SH-SY5Y (cell line): ENCODE results near the gene C14orf119.

Experiments used
- GATA2 ChIP-seq: IDR thresholded peaks from 2 replicates; pipeline ENCODE4 v1.6.1; 2011; ENCODE audit warnings: mild to moderate bottlenecking, low read depth, low read length
- GATA3 ChIP-seq: IDR thresholded peaks from 2 replicates; pipeline ENCODE4 v1.6.1; 2011; ENCODE audit warnings: low read depth, mild to moderate bottlenecking, low read length, moderate library complexity

C14orf119 gene

DNA sequence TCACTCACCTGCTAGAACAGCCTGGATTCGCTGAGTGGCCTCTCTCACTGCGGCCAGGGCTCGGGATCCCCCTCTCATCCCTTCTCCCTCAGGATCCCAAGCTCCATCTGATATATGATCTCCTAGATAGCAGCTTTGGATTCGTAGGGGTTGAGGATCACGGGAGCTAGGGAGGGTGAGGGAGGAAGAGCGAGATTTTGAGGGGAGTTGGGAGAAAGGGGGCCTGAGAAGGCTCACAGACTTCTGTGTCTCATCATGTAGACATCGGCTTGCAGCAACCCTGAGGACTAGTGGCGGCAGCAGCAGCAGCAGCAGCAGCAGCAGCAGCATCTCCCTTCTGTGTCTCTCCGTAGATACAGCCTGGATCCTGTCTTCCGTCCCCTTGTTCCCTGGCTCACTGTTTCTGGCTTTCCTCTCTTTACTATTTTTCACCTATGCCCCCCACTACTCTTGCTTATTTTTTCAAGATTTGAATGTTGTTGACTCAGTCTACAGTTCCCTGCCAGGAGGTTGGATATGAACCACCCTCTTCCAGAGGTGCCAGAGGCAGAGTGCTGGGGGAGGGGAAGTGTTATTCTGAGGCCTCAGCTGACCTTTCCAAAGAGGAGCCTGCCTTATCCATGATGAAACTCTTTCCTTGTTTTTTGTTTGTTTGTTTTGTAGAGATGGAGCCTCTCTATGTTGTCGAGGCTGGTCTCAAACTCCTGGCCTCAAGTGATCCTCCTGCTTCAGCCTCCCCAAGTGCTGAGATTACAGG lies 9.5 kb downstream of the C14orf119 start, which contains the start of gene CIROP:
Gene CIROP, minus strand, starts transcription at position 399 of the 757 bp plus-strand sequence. Its CDS starts 69 bp downstream, at position 330.
- TF ChIP-seq GATA3, result no peak
- TF ChIP-seq GATA2, result no peak

DNA sequence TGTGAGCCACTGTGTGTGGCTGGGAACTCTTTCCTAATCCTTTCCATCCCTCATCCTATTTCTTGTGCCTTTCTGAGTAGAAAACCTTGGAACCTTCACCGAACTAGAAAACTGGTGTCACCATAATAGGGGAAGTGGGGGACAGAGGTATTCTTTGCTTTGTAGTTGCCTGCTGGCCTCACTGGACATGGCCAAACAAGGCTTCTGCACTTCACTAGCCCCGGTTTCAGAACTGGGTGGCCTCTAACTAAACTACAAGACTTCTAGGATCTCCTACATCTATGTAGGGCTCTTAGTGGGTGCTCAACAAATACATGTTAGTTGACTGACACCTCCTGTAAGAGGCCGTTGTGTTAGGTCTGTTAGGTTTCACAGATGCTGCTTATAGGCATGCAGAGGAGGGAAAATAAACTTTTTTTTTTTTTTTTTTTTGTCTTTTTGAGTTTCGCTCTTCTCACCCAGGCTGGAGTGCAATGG lies 10.1 kb downstream of the C14orf119 start:
- TF ChIP-seq GATA2, result no peak
- TF ChIP-seq GATA3, result no peak

DNA sequence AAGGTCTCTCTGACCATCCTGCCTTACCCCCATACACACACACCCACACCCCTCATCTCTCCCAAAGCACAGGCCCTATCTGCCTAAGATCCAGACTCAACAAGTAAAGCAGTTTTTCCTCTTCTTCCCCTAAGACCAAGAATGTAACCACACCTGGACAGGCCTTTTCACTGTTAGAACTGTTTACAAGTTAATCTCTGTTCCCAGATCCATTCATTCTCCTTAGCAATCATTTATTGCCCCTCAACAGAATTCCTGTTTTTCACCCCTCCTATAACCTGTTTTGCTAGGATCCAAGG lies 11.4 kb downstream of the C14orf119 start:
- TF ChIP-seq GATA3 (no peak), GATA2 (no peak)

DNA sequence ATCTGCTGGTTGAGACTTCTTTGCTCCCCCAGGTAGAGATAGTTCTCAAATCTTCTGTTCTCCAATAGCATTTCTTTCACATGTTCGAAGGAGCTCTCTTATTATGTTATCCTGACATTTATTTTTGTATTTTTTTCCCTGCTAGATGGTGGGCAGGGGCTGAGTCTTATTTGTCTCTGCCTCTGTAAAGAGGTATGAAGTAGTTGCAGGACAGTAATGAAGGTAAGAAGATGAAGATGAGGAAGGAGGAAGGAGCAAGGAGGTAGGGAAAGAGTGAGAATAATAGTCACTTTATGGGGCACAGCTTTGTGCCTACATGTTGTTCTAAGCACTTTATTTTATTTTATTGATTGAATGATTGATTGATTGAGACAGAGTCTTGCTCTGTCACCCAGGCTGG lies 14.5 kb downstream of the C14orf119 start:
- no peak for TF ChIP-seq GATA2
- TF ChIP-seq GATA3, result no peak

DNA sequence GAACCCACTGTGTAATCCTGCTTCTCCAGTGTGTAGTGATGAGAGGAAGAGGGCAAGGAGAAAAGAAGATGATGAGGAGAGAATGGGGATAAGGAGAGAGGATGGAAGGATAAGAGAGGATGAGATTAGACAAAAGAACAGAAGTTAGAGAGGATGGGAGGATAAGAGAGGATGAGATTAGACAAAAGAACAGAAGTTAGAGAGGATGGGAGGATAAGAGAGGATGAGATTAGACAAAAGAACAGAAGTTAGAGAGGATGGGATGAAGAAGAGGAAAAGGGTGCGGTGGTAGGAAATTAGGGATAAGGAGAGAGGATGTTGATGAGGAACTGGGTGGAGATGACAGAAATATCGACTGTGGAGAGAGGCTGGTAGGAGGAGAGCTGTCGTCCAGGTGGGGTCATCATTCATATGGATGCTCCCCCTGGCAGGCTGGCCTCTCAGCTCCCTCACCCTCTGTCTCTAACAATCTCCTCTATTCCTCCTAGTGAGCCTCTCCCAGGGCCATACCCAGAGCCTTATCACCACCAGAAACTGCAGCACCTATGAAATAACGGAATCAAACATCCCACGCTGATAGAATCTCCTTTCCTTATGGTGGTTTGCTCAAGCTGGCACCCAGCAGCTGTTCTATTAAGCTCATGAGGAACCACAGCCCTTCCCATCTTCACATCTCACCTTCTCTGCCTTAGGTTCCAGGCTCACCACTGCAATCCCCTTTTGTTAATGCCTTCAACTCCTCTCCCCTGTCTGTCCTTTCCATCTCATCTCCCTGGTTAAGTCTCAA lies 15.5 kb downstream of the C14orf119 start:
- no peak for TF ChIP-seq GATA3

DNA sequence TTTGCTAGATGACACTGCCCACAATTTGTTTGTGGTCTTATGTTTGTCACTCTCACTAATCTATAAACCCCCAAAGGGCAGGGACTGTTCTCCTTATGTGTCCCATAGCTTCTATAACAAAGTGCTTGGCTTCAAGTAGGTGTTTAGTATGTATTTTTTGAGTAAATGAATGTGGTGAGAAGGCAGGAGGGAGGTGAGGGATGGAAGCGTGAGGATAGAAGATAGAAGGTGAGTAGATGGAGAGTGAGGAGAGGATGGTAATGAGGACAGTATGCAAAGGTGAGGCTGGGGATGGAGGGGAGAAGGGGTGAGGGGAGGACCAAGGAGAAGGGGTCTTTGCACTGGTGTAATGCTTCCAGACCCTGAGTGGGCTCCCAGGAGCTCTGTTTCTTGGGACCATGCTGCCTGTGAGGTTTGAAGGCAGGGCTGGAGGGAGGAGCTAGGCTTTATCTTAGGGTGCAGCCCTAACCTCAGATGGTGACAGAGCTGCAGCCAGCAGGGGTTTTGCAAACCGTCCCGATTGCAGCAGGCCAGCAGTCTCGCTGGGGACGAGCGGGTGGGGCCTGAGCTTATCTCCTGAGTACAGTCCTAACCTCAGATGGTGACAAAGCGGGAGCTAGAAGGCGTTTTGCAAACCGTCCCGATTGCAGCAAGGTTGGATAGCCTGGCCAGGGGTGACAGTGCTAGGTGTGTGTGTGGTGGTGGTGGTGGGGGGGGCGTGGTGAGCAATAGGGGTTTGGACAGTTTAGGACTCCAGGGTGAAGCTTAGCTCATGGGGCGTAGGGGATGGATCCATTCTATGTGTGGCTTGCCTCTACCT lies 17.3 kb downstream of the C14orf119 start:
- TF ChIP-seq GATA3 (no peak), GATA2 (no peak)

DNA sequence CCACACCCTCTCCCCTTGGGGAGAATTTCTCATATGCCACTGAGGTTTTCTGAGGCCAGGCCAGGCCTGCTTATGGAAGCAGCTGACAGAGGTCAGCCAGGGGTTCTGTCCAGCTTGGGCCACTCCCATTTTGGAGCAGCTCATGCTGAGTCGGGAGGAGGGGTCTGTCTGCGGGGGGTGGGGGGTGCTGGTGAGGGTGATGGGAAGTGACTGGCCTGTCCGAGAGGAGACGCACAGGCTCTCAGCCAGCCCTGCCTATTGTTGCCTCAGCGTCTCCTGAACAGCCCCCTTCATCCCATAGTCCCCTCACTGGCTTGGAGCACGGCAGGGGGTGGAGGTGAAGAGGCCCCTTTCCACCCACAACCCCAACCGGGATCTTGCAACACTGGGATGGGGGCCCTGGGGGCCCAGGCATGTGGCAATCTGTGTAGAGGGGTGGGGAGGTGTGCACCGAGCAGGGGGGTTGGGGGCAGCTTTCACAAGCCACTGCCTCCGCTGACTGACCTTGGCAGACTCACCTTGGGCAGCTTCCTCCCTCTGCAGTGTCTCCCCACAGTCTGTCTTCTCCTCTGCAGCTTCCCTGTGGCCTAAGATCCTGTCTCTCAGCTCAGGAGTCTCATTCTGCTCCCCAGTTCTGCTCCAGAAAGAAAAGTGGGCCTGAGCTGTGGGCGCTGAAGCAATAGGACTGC lies 18.3 kb downstream of the C14orf119 start:
- TF ChIP-seq GATA2 (no peak), GATA3 (no peak)

DNA sequence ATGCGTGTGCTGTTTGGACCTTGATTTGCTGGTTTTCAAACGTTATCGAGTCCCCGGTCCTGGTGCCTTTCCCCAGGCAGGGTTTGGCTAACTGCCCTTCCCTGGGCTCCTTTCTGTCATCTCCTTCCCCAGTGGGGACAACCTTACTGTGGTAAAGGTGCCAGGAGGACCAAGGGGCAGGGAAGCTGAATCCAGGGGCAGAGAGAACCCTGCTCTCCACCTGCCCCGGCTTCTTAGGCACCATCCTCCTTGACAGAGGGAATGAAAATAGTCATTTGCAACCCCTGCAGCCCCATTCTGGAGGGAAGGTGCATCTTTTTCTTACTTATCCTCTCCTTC lies 18.8 kb downstream of the C14orf119 start:
- TF ChIP-seq GATA2 (no peak), GATA3 (no peak)

DNA sequence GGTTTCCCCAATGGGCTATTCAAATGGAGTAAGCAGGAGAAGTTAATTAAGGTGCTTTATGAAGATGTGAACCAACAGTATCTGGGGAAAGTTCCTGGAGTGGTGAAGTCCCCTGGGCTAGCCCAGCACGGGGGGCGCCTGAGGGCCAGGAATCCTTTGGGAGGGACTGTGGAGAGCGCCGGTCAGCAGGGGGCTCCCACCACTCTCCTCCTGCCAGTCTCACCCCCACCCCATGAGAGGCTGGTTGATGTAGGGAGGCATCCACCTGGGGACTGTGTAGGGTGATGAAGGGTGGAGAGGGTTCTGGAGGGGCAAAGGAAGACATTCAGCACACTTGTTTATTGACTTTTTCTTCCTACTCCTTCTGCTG lies 19.3 kb downstream of the C14orf119 start:
- no peak for TF ChIP-seq GATA3
- TF ChIP-seq GATA2, result no peak

DNA sequence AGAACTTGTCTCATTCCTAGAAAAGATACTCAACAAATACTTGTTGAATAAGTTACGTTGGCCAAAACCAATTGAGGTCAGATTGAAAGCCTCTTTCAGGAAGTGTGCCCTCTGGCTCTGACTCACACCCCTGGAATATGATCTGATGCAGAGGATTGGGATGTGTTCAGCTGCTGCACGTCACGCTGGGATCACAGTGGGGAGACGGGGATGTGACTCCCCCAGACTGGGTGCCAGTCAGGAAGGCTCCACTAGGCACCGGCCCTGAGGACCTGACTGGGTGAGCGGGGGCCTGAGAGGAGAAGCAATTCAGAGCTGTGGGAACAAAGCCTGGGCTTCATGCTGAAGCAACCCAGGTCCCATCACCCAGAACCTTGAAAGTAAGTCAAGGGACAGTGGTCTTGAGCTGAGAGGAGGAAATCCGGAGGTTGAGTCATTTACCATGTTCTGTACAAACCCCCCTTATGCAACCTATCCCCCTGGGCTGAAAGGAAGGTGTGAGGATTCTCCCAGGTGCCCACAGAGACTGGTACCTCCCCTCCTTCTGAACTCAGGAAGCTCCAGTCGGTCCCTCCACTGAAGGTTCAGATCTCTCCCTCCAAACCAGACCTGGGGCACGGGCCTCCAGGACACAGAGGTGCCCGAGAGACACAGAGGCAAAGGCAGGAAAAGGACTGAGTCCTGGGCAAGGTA lies 19.9 kb downstream of the C14orf119 start:
- TF ChIP-seq GATA2 (no peak), GATA3 (no peak)

DNA sequence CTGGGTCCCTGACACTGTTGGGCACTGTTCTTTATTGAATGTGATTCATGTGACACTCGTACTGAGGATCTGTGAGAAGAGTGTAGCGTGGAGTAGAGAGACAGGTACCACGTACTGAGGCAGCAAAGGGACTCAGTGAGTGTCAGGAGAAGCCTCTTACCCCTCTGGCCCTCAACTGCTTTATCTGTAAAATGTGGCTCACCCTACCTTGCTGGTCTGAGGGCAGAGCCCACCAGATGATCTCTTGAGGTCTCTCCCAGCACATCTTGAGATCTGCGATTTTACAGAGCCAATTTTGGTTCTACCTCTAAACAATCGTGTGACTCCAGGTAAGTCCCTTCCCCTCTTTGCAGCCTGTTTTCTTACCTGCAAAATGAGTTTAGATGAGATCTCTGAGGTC lies 20.6 kb downstream of the C14orf119 start:
- TF ChIP-seq GATA3 (no peak), GATA2 (no peak)

DNA sequence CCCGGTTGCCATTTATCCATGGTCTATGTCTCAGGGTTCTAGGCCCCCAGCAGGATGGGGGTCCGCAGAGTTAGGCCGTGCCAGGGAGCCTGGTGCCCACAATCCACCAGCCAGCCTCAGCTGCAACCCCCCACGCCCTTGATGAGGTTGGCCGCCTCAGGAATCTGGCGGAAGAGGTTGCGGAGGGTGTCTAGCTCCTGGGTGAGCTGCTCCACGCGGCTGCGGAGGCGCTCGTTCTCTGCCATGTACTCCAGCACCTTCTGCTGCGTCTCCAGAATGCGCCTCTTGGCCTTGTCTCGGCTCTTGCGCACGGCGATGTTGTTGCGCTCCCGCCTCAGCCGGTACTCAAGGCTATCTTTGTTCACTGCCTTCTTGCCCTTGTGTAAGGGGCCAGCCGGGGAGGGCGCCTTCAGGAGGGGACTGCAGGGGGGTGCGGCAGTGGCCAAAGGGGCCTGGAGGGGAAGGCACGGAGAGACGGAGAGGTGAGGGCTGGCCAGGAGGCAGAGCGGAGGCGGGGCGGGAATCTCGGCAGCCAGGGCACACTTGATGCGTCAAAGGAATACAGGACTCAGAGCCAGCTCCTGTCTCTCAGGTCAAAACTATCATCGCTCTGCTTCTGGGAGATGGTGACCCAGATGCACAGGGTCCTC lies 22.2 kb downstream of the C14orf119 start:
- TF ChIP-seq GATA2, result no peak
- TF ChIP-seq GATA3, result no peak

DNA sequence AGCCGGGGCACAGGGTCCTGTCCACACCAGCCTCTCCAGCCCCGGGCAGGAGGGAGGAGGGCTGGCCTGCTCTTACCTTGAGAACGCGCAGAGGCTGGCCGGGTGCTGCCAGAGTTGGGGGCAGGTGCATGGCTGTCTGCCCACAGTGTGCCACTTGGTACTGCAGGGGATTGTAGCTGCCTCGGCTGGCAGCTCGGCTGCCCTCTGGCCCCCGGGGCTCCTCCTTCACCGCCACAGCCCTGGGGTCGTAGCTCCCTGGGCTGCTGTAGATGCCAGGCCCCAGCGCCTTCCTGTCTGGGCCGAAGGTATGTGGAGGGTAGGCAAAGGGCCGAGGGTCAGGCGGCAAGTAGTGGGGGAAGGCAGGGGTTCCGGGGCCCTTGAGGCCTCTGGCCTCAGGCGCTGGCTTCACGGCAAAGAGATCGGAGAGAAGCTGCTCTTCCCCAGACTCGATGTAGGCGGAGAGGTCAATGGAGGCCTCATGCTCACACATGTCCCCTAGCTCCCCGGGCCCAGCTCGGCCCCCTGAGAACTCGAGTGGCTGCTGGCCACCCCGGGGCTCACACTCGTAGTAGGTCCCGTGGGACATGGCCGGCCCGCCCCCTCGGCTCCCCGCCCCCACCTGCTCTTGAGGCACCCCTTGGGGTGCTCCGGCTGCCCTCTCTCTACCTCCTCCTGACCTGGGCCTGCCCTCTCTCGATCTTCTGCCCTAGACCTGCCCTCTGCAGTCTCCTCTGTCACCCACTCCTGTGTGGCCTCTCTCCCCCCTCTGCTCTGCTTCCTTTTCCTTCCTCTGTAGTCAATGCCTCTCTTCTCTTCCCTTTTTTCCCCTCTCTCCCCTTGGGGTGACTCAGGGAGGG lies 23.4 kb downstream of the C14orf119 start, which contains the start of gene CEBPE:
Gene CEBPE, minus strand, starts transcription at position 750 of the 857 bp plus-strand sequence. Its CDS starts 164 bp downstream, at position 586.
- no peak for TF ChIP-seq GATA2
- no peak for TF ChIP-seq GATA3
